ELF-1 (cell line): Measurements from ENCODE around the gene KNDC1.
"Not testable (repeated sequence)": the region's sequence is repeated elsewhere in the genome, so short reads cannot be mapped to it uniquely, and the experiment has no call there.

Experiments used
- DNase-seq: peaks from one replicate; pipeline ENCODE4 v3.0.0-alpha.2; 2016; ENCODE audit warnings: low read depth, low spot score

KNDC1 gene

GRCh38 chr10:133221331-133221730 lies 61.3 kb downstream of the KNDC1 start:
- DNase-seq: no peak

- DNase-seq: not testable (repeated sequence)
Observed at GRCh38 chr10:133221756-133222155, 61.7 kb downstream of the KNDC1 start.

GRCh38 chr10:133224076-133224475 lies 64.1 kb downstream of the KNDC1 start:
- no peak for DNase-seq

- no peak for DNase-seq
Observed at GRCh38 chr10:133224756-133225372, 64.8 kb downstream of the KNDC1 start.

GRCh38 chr10:133225707-133226191 lies 65.7 kb downstream of the KNDC1 start:
- no peak for DNase-seq

- DNase-seq: peak; percentile 68
Observed at GRCh38 chr10:133226251-133226808, 66.3 kb downstream of the KNDC1 start.

- no peak for DNase-seq
Observed at GRCh38 chr10:133227256-133227655, 67.2 kb downstream of the KNDC1 start.

GRCh38 chr10:133229265-133230043 lies 69.4 kb downstream of the KNDC1 start:
- DNase-seq: no peak

- no peak for DNase-seq
Observed at GRCh38 chr10:133230044-133230361, 70.0 kb downstream of the KNDC1 start, which contains the start of gene UTF1. UTF1 (plus strand) TSS chr10:133230217; CDS start chr10:133230289, 72 bp downstream.

- no peak for DNase-seq
Observed at GRCh38 chr10:133230387-133231195, 70.6 kb downstream of the KNDC1 start.

- no peak for DNase-seq
Observed at GRCh38 chr10:133231244-133231945, 71.4 kb downstream of the KNDC1 start.

- DNase-seq: peak; percentile 82
Observed at GRCh38 chr10:133231946-133232574, 72.0 kb downstream of the KNDC1 start.

- not testable (repeated sequence) for DNase-seq
Observed at GRCh38 chr10:133234796-133235195, 74.8 kb downstream of the KNDC1 start.

- no peak for DNase-seq
Observed at GRCh38 chr10:133235265-133235855, 75.3 kb downstream of the KNDC1 start.

- DNase-seq: no peak
Observed at GRCh38 chr10:133235932-133236331, 75.9 kb downstream of the KNDC1 start.

GRCh38 chr10:133236401-133237240 lies 76.6 kb downstream of the KNDC1 start:
- DNase-seq: no peak

- DNase-seq: no peak
Observed at GRCh38 chr10:133237241-133237587, 77.2 kb downstream of the KNDC1 start.

GRCh38 chr10:133237588-133238465 lies 77.8 kb downstream of the KNDC1 start, which contains the start of gene VENTX:
VENTX (plus strand) TSS chr10:133237855; CDS start chr10:133237915, 60 bp downstream.
- DNase-seq: peak; percentile 97

- DNase-seq: no peak
Observed at GRCh38 chr10:133238466-133238804, 78.4 kb downstream of the KNDC1 start.
